GM12801 (cell line): ENCODE results near the gene PDE6B.

Experiments
- CTCF ChIP-seq: IDR thresholded peaks from one replicate; pipeline ENCODE4 v1.5.1; 2011; ENCODE audit warnings: control low read depth; ENCODE audit not compliant: insufficient read length; ENCODE audit errors: extremely low read depth

Gene PDE6B

GRCh38 chr4:675980-676870 lies 50.9 kb downstream of the PDE6B start:
- TF ChIP-seq CTCF: no peak

GRCh38 chr4:676871-677235 lies 51.5 kb downstream of the PDE6B start:
- no peak for TF ChIP-seq CTCF

GRCh38 chr4:677431-678293 lies 52.3 kb downstream of the PDE6B start:
- no peak for TF ChIP-seq CTCF

DNA sequence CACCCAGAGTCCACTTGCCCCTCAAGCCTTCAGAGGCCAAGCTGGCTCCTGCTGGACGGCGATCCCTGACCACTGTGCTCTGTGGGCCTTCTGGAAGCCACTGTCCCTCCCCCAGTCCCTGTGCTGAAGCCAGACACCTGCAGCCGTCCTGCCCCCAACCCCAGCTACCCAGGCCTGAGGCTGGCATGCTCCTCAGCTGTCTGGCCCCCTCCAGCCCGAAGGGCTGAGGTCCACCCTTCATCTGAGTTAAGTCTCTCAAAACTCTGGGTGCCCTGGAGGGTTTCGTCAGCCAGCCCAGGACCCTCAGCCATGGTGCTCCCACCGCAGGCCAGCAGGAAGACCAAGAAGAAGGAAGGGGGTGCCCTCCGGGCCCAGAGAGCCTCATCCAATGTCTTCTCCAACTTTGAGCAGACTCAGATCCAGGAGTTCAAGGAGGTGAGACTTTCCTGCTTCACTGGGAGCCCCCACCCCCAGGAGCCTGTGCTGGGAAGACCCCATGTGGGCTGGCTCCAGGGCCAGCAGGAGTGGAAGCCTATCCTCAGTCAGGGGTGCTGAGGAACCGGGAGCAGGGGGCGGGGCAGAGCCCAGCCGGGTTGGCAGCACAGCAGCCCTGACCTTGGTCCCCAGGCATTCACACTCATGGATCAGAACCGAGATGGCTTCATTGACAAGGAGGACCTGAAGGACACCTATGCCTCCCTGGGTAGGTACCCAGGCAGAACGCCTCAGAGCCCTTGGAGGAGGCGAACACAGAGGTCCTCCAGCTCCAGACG lies 53.1 kb downstream of the PDE6B start:
- TF ChIP-seq CTCF: no peak

DNA sequence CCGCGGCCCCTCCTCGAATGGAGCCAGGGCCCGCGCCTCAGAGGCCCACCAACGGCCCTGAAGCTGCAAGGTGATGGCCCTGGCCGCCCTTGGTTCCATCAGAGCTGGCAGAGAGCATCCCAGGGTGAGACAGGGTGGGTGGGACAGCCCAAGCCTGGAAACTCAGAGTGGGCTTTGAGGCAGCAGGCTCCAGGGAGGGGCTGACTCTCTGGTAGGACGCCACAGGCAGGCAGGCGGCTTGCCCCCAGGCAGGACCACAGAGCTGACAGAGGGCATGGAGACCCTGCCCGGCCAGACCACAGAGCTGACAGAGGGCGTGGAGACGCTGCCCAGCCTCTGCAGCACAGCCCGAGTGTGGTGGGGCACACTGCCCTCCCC lies 53.7 kb downstream of the PDE6B start:
- TF ChIP-seq CTCF: no peak

DNA sequence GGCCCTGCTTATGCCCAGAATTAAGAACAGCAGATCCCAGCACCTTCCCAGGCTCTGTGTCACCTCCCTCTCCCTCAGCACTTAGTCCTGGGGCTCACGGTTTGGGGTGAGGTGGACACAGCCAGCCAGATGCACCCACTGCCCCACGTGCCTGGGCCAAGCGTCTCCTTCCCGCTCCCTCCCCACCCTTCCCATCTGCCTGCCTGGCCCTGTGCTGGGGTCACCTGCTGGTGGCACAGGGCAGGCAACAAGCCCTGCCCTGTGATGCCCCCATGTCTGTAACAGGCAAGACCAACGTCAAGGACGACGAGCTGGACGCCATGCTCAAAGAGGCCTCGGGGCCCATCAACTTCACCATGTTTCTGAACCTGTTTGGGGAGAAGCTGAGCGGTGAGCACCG lies 54.3 kb downstream of the PDE6B start:
- no peak for TF ChIP-seq CTCF

DNA sequence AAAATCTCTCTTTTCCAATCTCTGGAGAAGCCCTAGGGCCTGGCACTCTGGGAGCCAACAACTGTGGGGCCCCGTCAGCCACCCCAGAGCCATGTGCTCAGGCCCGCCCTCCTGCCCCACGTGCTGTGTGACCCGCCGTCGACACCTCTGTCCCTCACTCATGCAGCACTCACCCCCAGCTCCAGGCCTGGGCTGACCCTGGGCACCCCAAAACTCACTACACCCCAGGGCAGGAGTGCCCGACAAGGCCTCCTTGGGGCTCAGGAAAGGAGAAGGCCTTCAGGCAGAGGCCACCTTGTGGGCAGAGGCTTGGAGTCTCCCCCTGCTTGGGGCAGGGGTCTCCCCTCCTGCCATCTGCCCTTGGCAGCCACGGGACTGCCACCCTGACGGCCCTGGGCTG lies 54.7 kb downstream of the PDE6B start:
- no peak for TF ChIP-seq CTCF
